SK-N-SH treated with all-trans-retinoic acid at 6 μM for 48 hours (cell line): ENCODE results near the gene MAPK7.

Experiments used
- ARNTL ChIP-seq: fragments of 450-650 bp; formaldehyde crosslinking; IDR thresholded peaks from 2 replicates; pipeline ENCODE4 v1.5.0; 2020; ENCODE audit warnings: low read depth, mild to moderate bottlenecking, moderate library complexity, borderline replicate concordance
- GLIS3 ChIP-seq: fragments of 250-450 bp; sonication (Bioruptor Pico); IDR thresholded peaks from 2 replicates; pipeline ENCODE4 v1.5.0; 2020; ENCODE audit warnings: mild to moderate bottlenecking, moderate library complexity
- ISL1 ChIP-seq: fragments of 250-450 bp; sonication (Bioruptor Pico); IDR thresholded peaks from 2 replicates; pipeline ENCODE4 v2.1.2; 2022; ENCODE audit warnings: mild to moderate bottlenecking, moderate library complexity
- PPARA ChIP-seq: fragments of 250-450 bp; sonication (Bioruptor Pico); IDR thresholded peaks from 2 replicates; pipeline ENCODE4 v1.5.0; 2020; ENCODE audit warnings: mild to moderate bottlenecking, borderline replicate concordance
- RARB ChIP-seq: fragments of 250-450 bp; sonication (Bioruptor Pico); IDR thresholded peaks from 2 replicates; pipeline ENCODE4 v1.8.0; 2021; ENCODE audit warnings: mild to moderate bottlenecking, moderate library complexity
- TOX ChIP-seq: fragments of 250-450 bp; sonication (Bioruptor Pico); IDR thresholded peaks from 2 replicates; pipeline ENCODE4 v1.8.0; 2021; ENCODE audit warnings: mild to moderate bottlenecking, moderate library complexity, borderline replicate concordance
- ZC3H10 ChIP-seq: fragments of 250-450 bp; sonication (Bioruptor Pico); IDR thresholded peaks from 2 replicates; pipeline ENCODE4 v1.5.1; 2021; ENCODE audit warnings: mild to moderate bottlenecking, moderate library complexity
- ZFP3 ChIP-seq: fragments of 250-450 bp; sonication (Bioruptor Pico); IDR thresholded peaks from 2 replicates; pipeline ENCODE4 v1.5.0; 2020; ENCODE audit warnings: mild to moderate bottlenecking, moderate library complexity
- ZFP30 ChIP-seq: fragments of 450-650 bp; formaldehyde crosslinking; IDR thresholded peaks from 2 replicates; pipeline ENCODE4 v1.5.0; 2022; ENCODE audit warnings: mild to moderate bottlenecking, moderate library complexity
- ZNF70 ChIP-seq: fragments of 450-650 bp; formaldehyde crosslinking; IDR thresholded peaks from 2 replicates; pipeline ENCODE4 v1.5.0; 2020; ENCODE audit warnings: mild to moderate bottlenecking, moderate library complexity
- TF ChIP-seq, protein P1 (sequence below): fragments of 250-450 bp; sonication (Bioruptor Pico); IDR thresholded peaks from 2 replicates; pipeline ENCODE4 v1.5.1; 2020; ENCODE audit warnings: low read depth, mild to moderate bottlenecking, moderate library complexity
- TF ChIP-seq, protein P2 (sequence below): fragments of 250-450 bp; sonication (Bioruptor Pico); IDR thresholded peaks from 2 replicates; pipeline ENCODE4 v1.8.0; 2020; ENCODE audit warnings: mild to moderate bottlenecking, moderate library complexity, borderline replicate concordance
- TF ChIP-seq, protein P3 (sequence below): fragments of 250-450 bp; sonication (Bioruptor Pico); IDR thresholded peaks from 2 replicates; pipeline ENCODE4 v1.5.1; 2021; ENCODE audit warnings: mild to moderate bottlenecking, moderate library complexity

DNA sequence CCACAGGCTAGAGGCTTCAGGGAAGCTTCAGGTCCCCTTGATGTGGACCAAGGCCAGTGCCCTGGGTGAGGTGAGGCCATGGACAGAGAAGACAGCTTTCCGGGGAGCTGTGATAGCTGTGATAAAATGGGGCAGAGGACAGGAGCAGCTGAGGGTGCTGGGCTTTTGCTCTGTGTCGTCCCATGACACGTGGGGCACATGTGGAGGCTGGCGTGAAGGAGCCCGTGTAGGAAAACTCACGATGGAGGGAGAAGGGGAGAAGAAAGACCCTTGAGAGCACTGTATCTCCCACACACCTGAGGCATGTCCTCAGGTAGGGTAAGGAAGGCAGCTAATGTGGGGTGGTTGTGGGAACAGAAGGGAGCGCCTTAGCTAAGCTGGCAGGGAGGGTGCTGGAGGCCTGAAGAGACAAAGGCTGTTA, 37.1 kb upstream of the MAPK7 start:
- TF ChIP-seq ZFP3 (CRISPR knock-in tag) (no peak), TOX (CRISPR knock-in tag) (no peak), ARNTL (CRISPR knock-in tag) (no peak), GLIS3 (CRISPR knock-in tag) (no peak), PPARA (no peak), ZFP30 (CRISPR knock-in tag) (no peak), ZNF70 (no peak), ISL1 (no peak), RARB (CRISPR knock-in tag) (no peak), ZC3H10 (no peak)
- TF ChIP-seq, protein P1, sequence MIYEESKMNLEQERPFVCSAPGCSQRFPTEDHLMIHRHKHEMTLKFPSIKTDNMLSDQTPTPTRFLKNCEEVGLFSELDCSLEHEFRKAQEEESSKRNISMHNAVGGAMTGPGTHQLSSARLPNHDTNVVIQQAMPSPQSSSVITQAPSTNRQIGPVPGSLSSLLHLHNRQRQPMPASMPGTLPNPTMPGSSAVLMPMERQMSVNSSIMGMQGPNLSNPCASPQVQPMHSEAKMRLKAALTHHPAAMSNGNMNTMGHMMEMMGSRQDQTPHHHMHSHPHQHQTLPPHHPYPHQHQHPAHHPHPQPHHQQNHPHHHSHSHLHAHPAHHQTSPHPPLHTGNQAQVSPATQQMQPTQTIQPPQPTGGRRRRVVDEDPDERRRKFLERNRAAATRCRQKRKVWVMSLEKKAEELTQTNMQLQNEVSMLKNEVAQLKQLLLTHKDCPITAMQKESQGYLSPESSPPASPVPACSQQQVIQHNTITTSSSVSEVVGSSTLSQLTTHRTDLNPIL, result no peak
- TF ChIP-seq, protein P2, sequence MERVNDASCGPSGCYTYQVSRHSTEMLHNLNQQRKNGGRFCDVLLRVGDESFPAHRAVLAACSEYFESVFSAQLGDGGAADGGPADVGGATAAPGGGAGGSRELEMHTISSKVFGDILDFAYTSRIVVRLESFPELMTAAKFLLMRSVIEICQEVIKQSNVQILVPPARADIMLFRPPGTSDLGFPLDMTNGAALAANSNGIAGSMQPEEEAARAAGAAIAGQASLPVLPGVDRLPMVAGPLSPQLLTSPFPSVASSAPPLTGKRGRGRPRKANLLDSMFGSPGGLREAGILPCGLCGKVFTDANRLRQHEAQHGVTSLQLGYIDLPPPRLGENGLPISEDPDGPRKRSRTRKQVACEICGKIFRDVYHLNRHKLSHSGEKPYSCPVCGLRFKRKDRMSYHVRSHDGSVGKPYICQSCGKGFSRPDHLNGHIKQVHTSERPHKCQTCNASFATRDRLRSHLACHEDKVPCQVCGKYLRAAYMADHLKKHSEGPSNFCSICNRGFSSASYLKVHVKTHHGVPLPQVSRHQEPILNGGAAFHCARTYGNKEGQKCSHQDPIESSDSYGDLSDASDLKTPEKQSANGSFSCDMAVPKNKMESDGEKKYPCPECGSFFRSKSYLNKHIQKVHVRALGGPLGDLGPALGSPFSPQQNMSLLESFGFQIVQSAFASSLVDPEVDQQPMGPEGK (CRISPR knock-in tag), result no peak
- TF ChIP-seq, protein P3, sequence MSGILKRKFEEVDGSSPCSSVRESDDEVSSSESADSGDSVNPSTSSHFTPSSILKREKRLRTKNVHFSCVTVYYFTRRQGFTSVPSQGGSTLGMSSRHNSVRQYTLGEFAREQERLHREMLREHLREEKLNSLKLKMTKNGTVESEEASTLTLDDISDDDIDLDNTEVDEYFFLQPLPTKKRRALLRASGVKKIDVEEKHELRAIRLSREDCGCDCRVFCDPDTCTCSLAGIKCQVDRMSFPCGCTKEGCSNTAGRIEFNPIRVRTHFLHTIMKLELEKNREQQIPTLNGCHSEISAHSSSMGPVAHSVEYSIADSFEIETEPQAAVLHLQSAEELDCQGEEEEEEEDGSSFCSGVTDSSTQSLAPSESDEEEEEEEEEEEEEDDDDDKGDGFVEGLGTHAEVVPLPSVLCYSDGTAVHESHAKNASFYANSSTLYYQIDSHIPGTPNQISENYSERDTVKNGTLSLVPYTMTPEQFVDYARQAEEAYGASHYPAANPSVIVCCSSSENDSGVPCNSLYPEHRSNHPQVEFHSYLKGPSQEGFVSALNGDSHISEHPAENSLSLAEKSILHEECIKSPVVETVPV (CRISPR knock-in tag), result no peak
